Chondrocyte (in vitro differentiated cells): Measurements from ENCODE around the gene NAA38. TPM values are rescaled to one million over a fixed set of nuclear protein-coding genes. Genes with fewer than 3 reads are reported as not detected.

ENCODE experiments used
- DNase-seq: peaks from one replicate; pipeline ENCODE4 v3.0.0; 2021; ENCODE audit warnings: mixed read lengths, low spot score
- H3K27ac Mint-ChIP-seq: one replicate; pipeline ENCODE4 v1.8.0; 2021; ENCODE audit warnings: mild to moderate bottlenecking, moderate library complexity, mixed read lengths; ENCODE audit not compliant: unreplicated experiment
- H3K27me3 Mint-ChIP-seq: 2 replicates; pipeline ENCODE4 v1.8.0; 2021; ENCODE audit warnings: low read depth, mixed read lengths
- H3K36me3 Mint-ChIP-seq: 2 replicates; pipeline ENCODE4 v1.8.0; 2021; ENCODE audit warnings: low read depth, mixed read lengths
- H3K4me1 Mint-ChIP-seq: 2 replicates; pipeline ENCODE4 v1.8.0; 2021; ENCODE audit warnings: low read depth, mild to moderate bottlenecking, mixed read lengths
- H3K4me3 Mint-ChIP-seq: one replicate; pipeline ENCODE4 v1.8.0; 2021; ENCODE audit warnings: mild to moderate bottlenecking, moderate library complexity, mixed read lengths; ENCODE audit not compliant: unreplicated experiment
- H3K9me3 Mint-ChIP-seq: 2 replicates; pipeline ENCODE4 v1.8.0; 2021; ENCODE audit warnings: low read depth, mixed read lengths
- total RNA-seq: library from RNA; stranded (reverse); gene quantifications from 3 replicates; pipeline ENCODE4 v1.2.1, GENCODE V29; 2021
- TF ChIP-seq, protein P1 (sequence below): fragments of 200-600 bp; sonication (generic); IDR thresholded peaks from 2 replicates; pipeline ENCODE4 v1.5.0; 2021; ENCODE audit warnings: antibody characterized with exemption, mild to moderate bottlenecking, moderate library complexity

Gene NAA38
- total RNA-seq, 1 donor from 2014 or later, result 52.9 TPM

DNA sequence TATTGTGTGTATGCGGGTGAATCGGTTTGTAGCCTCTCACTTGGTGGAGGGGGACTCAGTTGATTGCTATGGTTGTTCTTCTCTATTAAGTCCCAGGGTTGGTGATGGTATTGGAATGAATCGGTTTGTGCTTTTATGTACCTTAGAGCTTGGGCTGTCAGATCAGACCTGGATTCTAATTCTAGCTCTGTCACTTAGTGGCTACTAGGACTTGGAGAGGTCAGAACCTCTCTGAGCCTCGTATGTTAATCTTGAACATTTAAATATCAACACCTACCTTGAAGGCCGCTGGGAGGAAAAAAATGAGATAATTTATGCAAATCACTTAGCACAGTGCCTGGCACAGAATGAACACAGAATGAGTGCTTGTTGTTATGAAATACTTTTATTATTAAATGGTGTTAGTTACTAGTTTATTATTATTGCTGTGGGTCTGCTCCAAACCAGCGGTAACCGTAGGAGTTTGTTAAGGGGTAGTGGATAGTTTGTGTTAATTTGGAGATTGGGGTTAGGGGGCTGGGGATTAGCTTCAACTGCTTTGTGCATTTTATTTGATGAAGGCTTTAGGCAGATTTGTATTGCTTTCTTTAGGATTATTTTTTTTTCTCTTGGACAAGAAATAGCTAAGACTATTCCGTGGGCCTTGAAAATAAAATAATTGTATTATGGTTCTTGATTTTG, 19.8 kb downstream of the NAA38 start:
- H3K4me3 Mint-ChIP-seq, result peak overlapping the region; percentile 93
- DNase-seq, result no peak
- H3K4me1 Mint-ChIP-seq, result peaks cover 66% of the 10 kb centered on the region

DNA sequence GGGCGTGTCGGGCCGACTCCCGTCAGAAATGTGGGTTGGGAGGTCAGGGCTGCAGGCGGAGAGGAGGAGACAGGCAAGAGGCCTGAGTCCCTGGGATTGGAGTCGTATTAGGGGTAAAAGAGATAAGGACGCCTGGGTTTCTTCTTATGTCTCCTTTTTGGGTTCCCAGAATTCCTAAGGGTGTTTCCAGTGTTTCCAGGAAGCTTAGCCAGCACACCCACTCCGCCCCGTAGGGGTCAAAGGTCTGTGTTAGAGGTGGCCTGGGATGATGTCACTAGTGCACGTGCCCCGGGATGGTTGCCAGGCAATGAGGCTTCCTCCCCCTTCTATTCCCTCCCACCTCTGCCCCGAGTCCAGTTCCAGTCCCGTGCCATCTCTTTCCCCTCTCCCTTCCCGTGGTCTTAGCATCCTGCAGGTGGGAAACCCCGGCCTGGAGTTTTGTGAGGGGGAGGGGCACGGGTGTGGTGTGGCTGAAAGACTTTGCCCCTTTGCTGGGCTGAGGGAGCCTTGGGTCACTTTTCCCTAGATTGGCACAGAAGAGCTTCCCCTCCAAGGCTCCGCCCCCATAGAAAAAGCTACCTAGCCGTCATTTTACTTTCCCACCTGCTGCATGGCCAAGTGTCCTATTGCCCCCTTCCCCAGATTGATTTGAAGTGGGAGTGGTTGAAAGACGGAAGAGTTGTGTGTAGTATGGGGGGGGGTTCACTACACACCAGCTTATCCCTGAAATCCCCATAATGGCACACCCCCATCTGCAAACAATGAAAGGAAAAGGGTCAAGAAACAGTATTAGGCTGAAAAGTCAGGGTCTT, 20.6 kb downstream of the NAA38 start:
- peak overlapping the region; percentile 93 for H3K4me3 Mint-ChIP-seq
- H3K9me3 Mint-ChIP-seq, result no peaks in the 10 kb centered on the region
- TF ChIP-seq, protein P1, sequence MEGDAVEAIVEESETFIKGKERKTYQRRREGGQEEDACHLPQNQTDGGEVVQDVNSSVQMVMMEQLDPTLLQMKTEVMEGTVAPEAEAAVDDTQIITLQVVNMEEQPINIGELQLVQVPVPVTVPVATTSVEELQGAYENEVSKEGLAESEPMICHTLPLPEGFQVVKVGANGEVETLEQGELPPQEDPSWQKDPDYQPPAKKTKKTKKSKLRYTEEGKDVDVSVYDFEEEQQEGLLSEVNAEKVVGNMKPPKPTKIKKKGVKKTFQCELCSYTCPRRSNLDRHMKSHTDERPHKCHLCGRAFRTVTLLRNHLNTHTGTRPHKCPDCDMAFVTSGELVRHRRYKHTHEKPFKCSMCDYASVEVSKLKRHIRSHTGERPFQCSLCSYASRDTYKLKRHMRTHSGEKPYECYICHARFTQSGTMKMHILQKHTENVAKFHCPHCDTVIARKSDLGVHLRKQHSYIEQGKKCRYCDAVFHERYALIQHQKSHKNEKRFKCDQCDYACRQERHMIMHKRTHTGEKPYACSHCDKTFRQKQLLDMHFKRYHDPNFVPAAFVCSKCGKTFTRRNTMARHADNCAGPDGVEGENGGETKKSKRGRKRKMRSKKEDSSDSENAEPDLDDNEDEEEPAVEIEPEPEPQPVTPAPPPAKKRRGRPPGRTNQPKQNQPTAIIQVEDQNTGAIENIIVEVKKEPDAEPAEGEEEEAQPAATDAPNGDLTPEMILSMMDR, result no peak
- DNase-seq, result no peak
- peak overlapping the region; percentile 99 for H3K27ac Mint-ChIP-seq
- peaks cover 1% of the 10 kb centered on the region for H3K27me3 Mint-ChIP-seq
- peaks cover 1% of the 10 kb centered on the region for H3K36me3 Mint-ChIP-seq
- peaks cover 64% of the 10 kb centered on the region for H3K4me1 Mint-ChIP-seq

More for the DNA sequence above, 19.8 kb downstream of the NAA38 start:
- TF ChIP-seq, protein P1, result no peak
- Mint-ChIP-seq H3K27me3 (peaks cover 1% of the 10 kb centered on the region), H3K27ac (peak overlapping the region; percentile 99), H3K36me3 (peaks cover 1% of the 10 kb centered on the region), H3K9me3 (no peaks in the 10 kb centered on the region)

DNA sequence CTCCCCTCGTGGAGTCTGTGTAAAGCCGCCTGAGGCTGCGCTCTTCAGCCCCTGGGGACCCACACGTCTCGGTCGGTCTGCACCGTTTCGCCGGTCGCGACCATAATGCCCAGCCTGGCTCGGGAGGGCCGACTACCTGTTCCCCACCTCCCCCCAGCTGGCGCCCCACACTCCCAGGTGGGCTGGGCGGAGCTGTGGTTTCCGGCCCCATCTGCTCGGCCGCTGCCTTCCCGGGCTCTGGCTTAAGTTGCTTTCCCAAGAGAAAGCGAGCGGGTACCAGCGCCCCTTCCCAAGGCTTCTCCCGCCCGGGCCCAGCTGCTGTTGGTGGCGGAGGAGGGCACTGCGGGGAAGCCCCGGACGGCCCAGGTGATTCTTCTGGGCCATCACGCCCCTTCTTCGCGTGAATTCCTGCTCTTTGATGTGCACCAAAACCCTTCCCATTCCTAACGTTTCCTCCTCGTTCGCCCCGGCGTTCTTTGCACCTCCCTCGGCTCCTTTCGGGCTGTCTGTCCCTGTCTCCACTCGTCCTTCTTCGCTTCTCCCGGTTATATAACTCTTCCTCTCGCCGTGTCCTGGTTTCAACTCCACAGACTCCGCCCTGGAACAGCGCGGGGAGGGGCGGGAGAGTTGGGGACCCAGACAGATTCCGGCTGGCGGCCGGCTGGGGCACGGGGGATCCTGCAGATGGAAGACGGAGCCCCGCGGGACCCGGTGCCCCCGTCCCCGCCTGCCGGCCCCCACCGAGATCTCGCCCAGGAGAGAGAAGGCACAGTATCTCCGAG, 21.4 kb downstream of the NAA38 start:
- Mint-ChIP-seq H3K4me1 (peaks cover 59% of the 10 kb centered on the region), H3K9me3 (no peaks in the 10 kb centered on the region), H3K27ac (peak overlapping the region; percentile 99), H3K4me3 (peak overlapping the region; percentile 93), H3K27me3 (peaks cover 1% of the 10 kb centered on the region), H3K36me3 (peaks cover 1% of the 10 kb centered on the region)
- no peak for DNase-seq
- TF ChIP-seq, protein P1, result no peak

DNA sequence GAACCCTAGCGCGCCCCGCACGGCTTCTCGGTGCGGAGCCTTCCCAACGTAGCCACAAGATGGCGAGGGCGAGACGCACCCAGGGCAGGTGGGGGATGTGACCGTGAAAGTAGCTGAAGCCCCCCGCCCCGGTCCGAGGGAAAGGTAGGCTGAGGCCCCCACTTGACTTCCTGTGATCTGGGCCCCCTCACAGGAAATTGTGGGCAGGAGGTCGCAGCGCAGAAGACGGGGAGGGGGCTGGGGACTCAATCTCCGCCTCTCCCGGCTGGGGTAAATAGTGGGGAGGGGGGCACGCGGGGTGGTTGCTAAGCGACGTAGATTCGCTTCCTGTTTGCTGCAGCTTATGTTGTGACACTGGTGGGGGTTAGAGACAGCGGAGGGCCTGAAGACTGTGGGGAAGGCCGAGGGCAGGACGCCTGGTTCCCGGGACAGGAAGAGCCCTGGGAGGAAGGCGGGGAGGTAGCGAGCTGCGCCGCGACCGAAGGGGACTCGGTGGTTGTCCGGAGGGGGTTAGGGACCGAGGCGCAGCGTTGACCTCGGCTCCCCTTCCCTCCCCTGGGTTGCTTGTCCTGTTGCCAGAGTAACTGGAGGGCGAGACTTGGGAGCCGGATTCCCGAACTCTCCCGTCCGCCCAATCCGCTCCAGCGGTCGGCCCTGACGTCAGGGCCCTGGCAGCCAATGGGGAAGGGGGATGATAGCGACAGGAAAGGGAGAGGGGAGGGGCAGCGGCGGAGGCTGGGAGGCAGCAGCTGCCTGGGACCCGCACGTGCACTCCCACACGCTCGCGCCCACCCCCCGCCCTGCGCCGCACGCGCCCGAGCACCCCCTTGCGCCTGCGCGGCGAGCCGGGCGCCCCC, 22.2 kb downstream of the NAA38 start:
- no peaks in the 10 kb centered on the region for H3K9me3 Mint-ChIP-seq
- peaks cover 8% of the 10 kb centered on the region for H3K27me3 Mint-ChIP-seq
- peaks cover 51% of the 10 kb centered on the region for H3K4me1 Mint-ChIP-seq
- peaks cover 1% of the 10 kb centered on the region for H3K36me3 Mint-ChIP-seq
- peak overlapping the region; percentile 97 for H3K27ac Mint-ChIP-seq
- DNase-seq, result peak; percentile 97
- TF ChIP-seq, protein P1, result peak; percentile 95
- H3K4me3 Mint-ChIP-seq, result peak overlapping the region; percentile 93
